IMR-90 (cell line): ENCODE results near the gene PAK6. TPM values are rescaled to one million over a fixed set of nuclear protein-coding genes. Genes with fewer than 3 reads are reported as not detected.
A peak's percentile ranks its signal among the peaks of the same experiment; 100 is the strongest.

Experiments used
- ATAC-seq: fragments of 200-7000 bp; cut with Tn5 transposase; 2 replicates; pipeline ENCODE4 v1.9.1; 2020; ENCODE audit warnings: low read depth, mild to moderate bottlenecking, moderate library complexity
- BruUV-seq: library from RNA; stranded (reverse); fragments of 400-500 nt; replicated peaks from 2 replicates; lab custom pipeline; 2021; lab: Mats Ljungman, UMichigan
- CTCF ChIA-PET: fragments of 300-600 bp; formaldehyde crosslinking; extraction: SDS; loops from one replicate; lab custom pipeline; 2021; ENCODE audit warnings: antibody characterized with exemption; lab: Yijun Ruan, JAX
- POLR2A ChIA-PET: fragments of 300-600 bp; sonication (Branson Sonifier 250); formaldehyde crosslinking; loops from one replicate; lab custom pipeline; 2022; ENCODE audit warnings: antibody characterized with exemption; ENCODE audit not compliant: unreplicated experiment; lab: Charles Lee
- DNase-seq: peaks from one replicate; pipeline ENCODE4 v3.0.0; 2013
- H2AFZ ChIP-seq: replicated peaks from 2 replicates; pipeline ENCODE3; 2013; ENCODE audit warnings: low read length, mild to moderate bottlenecking; ENCODE audit not compliant: poor library complexity
- H2AK5ac ChIP-seq: 2 replicates; pipeline ENCODE4 v1.6.1; 2013; ENCODE audit warnings: low read depth, low read length, inconsistent platforms
- H2AK9ac ChIP-seq: replicated peaks from 2 replicates; pipeline ENCODE3; 2013; ENCODE audit warnings: mild to moderate bottlenecking, low read depth, low read length, moderate library complexity; ENCODE audit not compliant: poor library complexity
- H2BK120ac ChIP-seq: 2 replicates; pipeline ENCODE4 v1.6.1; 2013; ENCODE audit warnings: low read depth, low read length, inconsistent platforms
- H2BK15ac ChIP-seq: 3 replicates; pipeline ENCODE4 v1.6.1; 2013; ENCODE audit warnings: low read depth, low read length, inconsistent platforms
- H2BK20ac ChIP-seq: 2 replicates; pipeline ENCODE4 v1.6.1; 2013; ENCODE audit warnings: low read depth, mild to moderate bottlenecking, inconsistent platforms, low read length, moderate library complexity
- H2BK5ac ChIP-seq: 2 replicates; pipeline ENCODE4 v1.6.1; 2013; ENCODE audit warnings: mild to moderate bottlenecking, low read depth, low read length, inconsistent platforms; ENCODE audit not compliant: poor library complexity, severe bottlenecking
- H3K14ac ChIP-seq: replicated peaks from 2 replicates; pipeline ENCODE4 v1.6.1; 2013; ENCODE audit warnings: low read depth, low read length, inconsistent platforms
- H3K18ac ChIP-seq: 2 replicates; pipeline ENCODE4 v1.6.1; 2013; ENCODE audit warnings: low read depth, low read length, control low read depth
- H3K23ac ChIP-seq: 2 replicates; pipeline ENCODE4 v1.6.1; 2013; ENCODE audit warnings: low read depth, low read length, inconsistent platforms
- H3K27ac ChIP-seq: 2 replicates; pipeline ENCODE4 v1.5.1; 2013; ENCODE audit warnings: mild to moderate bottlenecking, control low read depth, low read length; ENCODE audit not compliant: insufficient read depth
- H3K27me3 ChIP-seq: 2 replicates; pipeline ENCODE4 v1.6.1; 2013; ENCODE audit warnings: low read length; ENCODE audit not compliant: control insufficient read depth, insufficient read depth
- H3K36me3 ChIP-seq: 2 replicates; pipeline ENCODE4 v1.6.1; 2013; ENCODE audit warnings: low read length, mixed read lengths; ENCODE audit not compliant: control insufficient read depth, insufficient read depth
- H3K4ac ChIP-seq: 2 replicates; pipeline ENCODE4 v1.6.1; 2013; ENCODE audit warnings: low read depth, low read length, inconsistent platforms
- H3K4me1 ChIP-seq: 2 replicates; pipeline ENCODE4 v1.6.1; 2013; ENCODE audit warnings: low read length, mixed read lengths; ENCODE audit not compliant: control insufficient read depth, insufficient read depth
- H3K4me2 ChIP-seq: 2 replicates; pipeline ENCODE4 v1.6.1; 2013; ENCODE audit warnings: low read depth, mild to moderate bottlenecking, control low read depth, low read length, moderate library complexity
- H3K4me3 ChIP-seq: 2 replicates; pipeline ENCODE4 v1.5.1; 2013; ENCODE audit warnings: low read depth, mild to moderate bottlenecking, control low read depth, low read length, moderate library complexity; ENCODE audit not compliant: insufficient read depth
- H3K56ac ChIP-seq: 2 replicates; pipeline ENCODE4 v1.6.1; 2013; ENCODE audit warnings: low read length, inconsistent platforms; ENCODE audit not compliant: insufficient read depth; ENCODE audit errors: extremely low read depth
- H3K79me1 ChIP-seq, 2 experiments: 2 replicates each; pipeline ENCODE4 v1.6.1; 2013; ENCODE audit warnings: low read length in 2 of 2, inconsistent platforms in 1 of 2, low read depth in 1 of 2
- H3K9ac ChIP-seq: 2 replicates; pipeline ENCODE4 v1.6.1; 2013; ENCODE audit warnings: low read depth, low read length, control low read depth
- H3K9me1 ChIP-seq: 2 replicates; pipeline ENCODE4 v1.6.1; 2013; ENCODE audit warnings: low read length, inconsistent platforms; ENCODE audit not compliant: insufficient read depth
- H3K9me3 ChIP-seq: 2 replicates; pipeline ENCODE4 v1.6.1; 2013; ENCODE audit warnings: low read length; ENCODE audit not compliant: control insufficient read depth, insufficient read depth
- H4K20me1 ChIP-seq: 2 replicates; pipeline ENCODE4 v1.6.1; 2013; ENCODE audit warnings: low read length, inconsistent platforms; ENCODE audit not compliant: insufficient read depth
- H4K5ac ChIP-seq: 2 replicates; pipeline ENCODE4 v1.6.1; 2013; ENCODE audit warnings: mild to moderate bottlenecking, low read depth, low read length, control low read depth
- H4K8ac ChIP-seq, 2 experiments: 2 replicates each; pipeline ENCODE4 v1.6.1; 2013; ENCODE audit warnings: low read depth in 2 of 2, low read length in 2 of 2, control low read depth in 1 of 2, inconsistent platforms in 1 of 2
- H4K91ac ChIP-seq: 2 replicates; pipeline ENCODE4 v1.6.1; 2013; ENCODE audit warnings: low read depth, low read length, inconsistent platforms; ENCODE audit not compliant: insufficient read depth
- CEBPB ChIP-seq: IDR thresholded peaks from 2 replicates; pipeline ENCODE4 v1.6.1; 2012; ENCODE audit warnings: low read depth, low read length, improper control_type of control experiment
- whole genome bisulfite sequencing, 2 experiments: methylation state at CpG; one replicate each; pipeline versions ENCODE4 v1.1.5 to v1.1.7; 2013; ENCODE audit warnings: missing lambda C conversion rate in 2 of 2; ENCODE audit not compliant: insufficient read length in 1 of 2; ENCODE audit errors: extremely low coverage in 2 of 2; 5-methylcytosine and 5-hydroxymethylcytosine counted together
- dilution Hi-C: fragments of 300-500 bp; cut with HindIII; formaldehyde crosslinking; loops from one replicate; pipeline ENCODE4 v1.14.3; 2018; ENCODE audit warnings: low sequenced_read_pairs; ENCODE audit not compliant: unreplicated experiment
- in situ Hi-C: fragments of 300-500 bp; cut with MboI; formaldehyde crosslinking; loops from 3 replicates; pipeline ENCODE4 v1.14.3; 2019; ENCODE audit warnings: low sequenced_read_pairs, inconsistent platforms, mixed read lengths
- intact Hi-C: fragments of 100-400 bp; cut with micrococcal nuclease; formaldehyde crosslinking; loops from 2 replicates; pipeline ENCODE4 v1.10.0; 2022
- polyA plus RNA-seq, 3 experiments: library from polyadenylated mRNA; depleted of rRNA; stranded (reverse); fragments of >200 nt; gene quantifications; 2 replicates each; pipeline ENCODE4 v1.2.3, GENCODE V29; 2012; ENCODE audit warnings: low replicate concordance in 1 of 3
- total RNA-seq: library from RNA; depleted of rRNA; stranded (reverse); fragments of >200 nt; gene quantifications from 2 replicates; pipeline ENCODE4 v1.2.3, GENCODE V29; 2012

Gene PAK6
- total and polyA plus RNA-seq, 2 of the 4 experiments (the other 2 are of a cell fraction) = 0.21 TPM; not detected in 1

DNA sequence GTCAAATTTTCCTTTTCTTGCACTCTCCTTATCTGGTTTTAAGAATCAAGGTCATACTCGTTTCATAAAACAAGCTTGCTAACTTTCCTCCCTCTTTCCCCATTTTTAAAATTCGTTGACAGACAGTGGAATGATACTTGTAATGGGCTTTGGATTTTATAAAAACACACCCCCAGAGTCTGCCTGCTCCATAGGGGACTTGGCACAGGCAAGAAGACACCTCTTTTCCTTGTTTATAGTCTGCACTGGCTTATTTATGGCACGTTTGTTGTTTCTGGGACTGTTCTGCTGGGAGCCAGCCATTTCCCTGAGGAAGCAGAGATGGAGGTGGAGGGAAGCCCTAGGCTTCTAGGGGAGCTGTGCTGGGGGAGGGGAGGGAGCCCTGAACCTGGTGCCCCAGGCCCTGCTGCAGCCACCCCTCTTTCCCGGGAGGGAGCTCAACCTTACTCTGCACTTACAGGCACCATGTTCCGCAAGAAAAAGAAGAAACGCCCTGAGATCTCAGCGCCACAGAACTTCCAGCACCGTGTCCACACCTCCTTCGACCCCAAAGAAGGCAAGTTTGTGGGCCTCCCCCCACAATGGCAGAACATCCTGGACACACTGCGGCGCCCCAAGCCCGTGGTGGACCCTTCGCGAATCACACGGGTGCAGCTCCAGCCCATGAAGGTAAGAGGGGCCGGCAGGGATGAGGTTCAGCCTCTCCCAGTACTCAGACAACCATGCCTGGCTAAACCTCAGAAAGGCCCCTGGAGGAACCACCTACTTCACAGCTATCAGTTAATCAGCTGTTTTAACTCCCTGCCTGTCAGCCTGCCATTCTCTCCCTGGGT is 25.7 kb downstream of the PAK6 start:
- no peak overlapping the region; the same call in 1 of the 2 replicates for H3K4ac ChIP-seq
- POLR2A ChIA-PET = no interaction called here
- BruUV-seq = no TSS peak
- H4K20me1 ChIP-seq = no peaks in the 10 kb centered on the region
- DNase-seq = no peak
- H4K5ac ChIP-seq = no peak overlapping the region
- no peaks in the 10 kb centered on the region for H3K36me3 ChIP-seq
- H3K4me1 ChIP-seq = peaks cover 15% of the 10 kb centered on the region
- no peak for ATAC-seq
- no peak overlapping the region for H4K8ac ChIP-seq
- H3K4me3 ChIP-seq = no peak overlapping the region
- no peak overlapping the region for H3K4me2 ChIP-seq
- CTCF ChIA-PET = interaction anchor here (0.6 kb wide), 1 partner anchor 165 kb away, joined by 4 read pairs; no protein-coding TSS in a partner anchor
- H3K9ac ChIP-seq = no peak overlapping the region
- peak overlapping the region; percentile 5 for H2AFZ ChIP-seq
- H2BK15ac ChIP-seq = no peak overlapping the region
- no peak overlapping the region for H4K91ac ChIP-seq
- in situ Hi-C loops (no loop called here), intact Hi-C loops (no loop called here), dilution Hi-C loops (no loop called here)
- 88% methylated on average over 9 of the region's 16 CpGs; no CpG with 5 or more reads in 1 of the 2 experiments for WGBS, 2 experiments
- TF ChIP-seq CEBPB = no peak
- H2BK5ac ChIP-seq = no peak overlapping the region
- no peak overlapping the region for H3K56ac ChIP-seq
- H2BK20ac ChIP-seq = no peak overlapping the region
- H3K14ac ChIP-seq = no peak overlapping the region; the same call in 1 of the 2 replicates
- no peaks in the 10 kb centered on the region for H3K79me1 ChIP-seq
- no peaks in the 10 kb centered on the region for H3K9me3 ChIP-seq
- no peak overlapping the region for H2BK120ac ChIP-seq
- no peak overlapping the region for H3K23ac ChIP-seq
- H2AK9ac ChIP-seq = peak overlapping the region; percentile 65
- H2AK5ac ChIP-seq = no peak overlapping the region
- H3K27ac ChIP-seq = no peak overlapping the region
- no peak overlapping the region for H3K18ac ChIP-seq
- H3K27me3 ChIP-seq = no peaks in the 10 kb centered on the region
- H3K9me1 ChIP-seq = peaks cover 12% of the 10 kb centered on the region
